Measurements from ENCODE around the gene HMCN1. TPM values are rescaled to one million over a fixed set of nuclear protein-coding genes. Genes with fewer than 3 reads are reported as not detected.

HMCN1 gene
- total and polyA plus RNA-seq, 4 donors, result 10.6 to 20.0 (median 16.8) TPM

GRCh38 chr1:185933580-185933979, 199.4 kb downstream of the HMCN1 start:
- 79% methylated on average over 3 of the region's 4 CpGs for WGBS (ENCODE audit: insufficient coverage)
- Histone ChIP-seq H3K36me3 (ENCODE audit: control insufficient read depth, insufficient read depth, low read length) (no peaks in the 10 kb centered on the region), H3K4me1 (ENCODE audit: control insufficient read depth, insufficient read depth, low read length) (no peaks in the 10 kb centered on the region), H3K4me3 (ENCODE audit: low read depth, low read length) (no peak overlapping the region), H3K27me3 (ENCODE audit: control insufficient read depth, insufficient read depth, low read length) (no peaks in the 10 kb centered on the region), H3K27ac (ENCODE audit: low read depth, low read length) (no peak overlapping the region), H3K9me3 (ENCODE audit: control insufficient read depth, insufficient read depth, low read length) (no peaks in the 10 kb centered on the region)
- DNase-seq (ENCODE audit: low read depth in 4 of 6, low spot score in 6 of 6), result no peak

GRCh38 chr1:185934476-185935189, 200.4 kb downstream of the HMCN1 start:
- H3K27ac ChIP-seq (ENCODE audit: low read depth, low read length), result no peak overlapping the region
- no peaks in the 10 kb centered on the region for H3K27me3 ChIP-seq (ENCODE audit: control insufficient read depth, insufficient read depth, low read length)
- H3K4me3 ChIP-seq (ENCODE audit: low read depth, low read length), result no peak overlapping the region
- WGBS (ENCODE audit: insufficient coverage), result no CpG with 5 or more reads among the region's 5 CpGs
- H3K4me1 ChIP-seq (ENCODE audit: control insufficient read depth, insufficient read depth, low read length), result no peaks in the 10 kb centered on the region
- DNase-seq (ENCODE audit: low read depth in 4 of 6, low spot score in 6 of 6), result no peak
- H3K36me3 ChIP-seq (ENCODE audit: control insufficient read depth, insufficient read depth, low read length), result no peaks in the 10 kb centered on the region
- no peaks in the 10 kb centered on the region for H3K9me3 ChIP-seq (ENCODE audit: control insufficient read depth, insufficient read depth, low read length)

GRCh38 chr1:185935360-185935759, 201.2 kb downstream of the HMCN1 start:
- no peaks in the 10 kb centered on the region for H3K36me3 ChIP-seq (ENCODE audit: control insufficient read depth, insufficient read depth, low read length)
- H3K27me3 ChIP-seq (ENCODE audit: control insufficient read depth, insufficient read depth, low read length), result no peaks in the 10 kb centered on the region
- H3K4me3 ChIP-seq (ENCODE audit: low read depth, low read length), result no peak overlapping the region
- H3K9me3 ChIP-seq (ENCODE audit: control insufficient read depth, insufficient read depth, low read length), result no peaks in the 10 kb centered on the region
- no peak overlapping the region for H3K27ac ChIP-seq (ENCODE audit: low read depth, low read length)
- no peak for DNase-seq (ENCODE audit: low read depth in 4 of 6, low spot score in 6 of 6)
- H3K4me1 ChIP-seq (ENCODE audit: control insufficient read depth, insufficient read depth, low read length), result no peaks in the 10 kb centered on the region

DNA sequence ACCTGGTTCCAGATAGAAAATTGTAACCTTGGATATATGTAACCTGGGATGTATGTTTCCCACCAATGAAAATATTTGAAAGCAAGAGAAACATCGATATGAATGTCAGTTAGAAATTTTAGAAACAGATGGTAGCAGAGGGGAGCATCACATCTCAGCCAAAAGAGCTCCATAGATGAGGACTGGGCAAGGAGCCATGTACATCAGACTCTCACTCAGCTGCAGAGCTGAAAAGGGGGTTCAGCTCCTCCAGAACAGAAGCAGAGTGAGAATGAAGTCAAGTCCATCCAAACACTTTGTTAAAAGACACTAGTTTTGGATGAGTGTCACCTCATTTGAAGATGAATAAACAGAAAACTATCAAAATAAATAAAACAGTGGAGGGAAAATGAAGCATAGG, 202.4 kb downstream of the HMCN1 start:
- Histone ChIP-seq H3K9me3 (ENCODE audit: control insufficient read depth, insufficient read depth, low read length) (no peaks in the 10 kb centered on the region), H3K36me3 (ENCODE audit: control insufficient read depth, insufficient read depth, low read length) (no peaks in the 10 kb centered on the region), H3K27me3 (ENCODE audit: control insufficient read depth, insufficient read depth, low read length) (no peaks in the 10 kb centered on the region), H3K4me3 (ENCODE audit: low read depth, low read length) (no peak overlapping the region), H3K4me1 (ENCODE audit: control insufficient read depth, insufficient read depth, low read length) (no peaks in the 10 kb centered on the region), H3K27ac (ENCODE audit: low read depth, low read length) (no peak overlapping the region)
- 50% methylated on average over 1 of the region's 1 CpG for WGBS (ENCODE audit: insufficient coverage)
- peak in 4 of 6 donors; percentile 11 to 91 (median 46) for DNase-seq (ENCODE audit: low read depth in 4 of 6, low spot score in 6 of 6)

DNA sequence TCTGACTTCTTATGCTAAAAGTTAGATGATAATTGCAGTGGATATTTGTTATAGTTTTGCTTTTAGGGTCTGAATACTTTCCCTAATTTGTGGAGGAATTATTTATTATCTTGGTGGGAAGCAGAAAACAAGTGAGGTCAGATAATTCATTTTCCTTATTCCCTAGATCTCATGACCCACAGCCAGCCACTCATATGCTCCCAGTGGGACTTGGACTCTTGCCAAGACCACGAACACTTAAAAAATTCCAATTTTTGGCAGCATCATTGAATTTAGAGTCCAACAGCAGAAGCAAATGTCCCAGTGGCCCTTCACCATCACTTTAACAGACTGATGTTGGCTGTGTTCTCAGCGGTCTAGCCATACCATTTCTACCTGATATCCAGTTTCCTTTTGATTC, 204.2 kb downstream of the HMCN1 start:
- DNase-seq (ENCODE audit: low read depth in 4 of 6, low spot score in 6 of 6), result no peak
- Histone ChIP-seq H3K9me3 (ENCODE audit: control insufficient read depth, insufficient read depth, low read length) (no peaks in the 10 kb centered on the region), H3K27me3 (ENCODE audit: control insufficient read depth, insufficient read depth, low read length) (no peaks in the 10 kb centered on the region), H3K27ac (ENCODE audit: low read depth, low read length) (no peak overlapping the region), H3K4me1 (ENCODE audit: control insufficient read depth, insufficient read depth, low read length) (no peaks in the 10 kb centered on the region), H3K36me3 (ENCODE audit: control insufficient read depth, insufficient read depth, low read length) (no peaks in the 10 kb centered on the region), H3K4me3 (ENCODE audit: low read depth, low read length) (no peak overlapping the region)
- 68% methylated on average over 2 of the region's 2 CpGs for WGBS (ENCODE audit: insufficient coverage)

DNA sequence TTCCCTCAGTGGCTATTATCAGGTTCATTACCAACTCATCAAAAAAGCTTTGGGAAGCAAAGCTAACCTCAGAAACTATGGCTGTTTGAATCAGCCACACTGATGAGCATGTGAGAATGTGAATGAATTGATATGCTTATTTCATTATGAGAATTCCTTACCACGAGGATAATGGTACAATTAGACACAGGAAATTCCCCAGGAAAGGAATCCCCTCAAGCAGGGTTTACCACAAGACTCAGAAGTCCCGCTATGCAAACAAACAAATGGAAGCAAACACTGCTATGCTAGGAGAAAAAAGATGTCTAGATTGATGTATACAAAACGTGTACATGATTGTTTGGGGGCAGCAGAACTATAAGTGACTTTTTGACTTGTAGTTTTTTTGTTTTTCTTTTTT, 205.0 kb downstream of the HMCN1 start:
- Histone ChIP-seq H3K27me3 (ENCODE audit: control insufficient read depth, insufficient read depth, low read length) (no peaks in the 10 kb centered on the region), H3K36me3 (ENCODE audit: control insufficient read depth, insufficient read depth, low read length) (no peaks in the 10 kb centered on the region), H3K4me1 (ENCODE audit: control insufficient read depth, insufficient read depth, low read length) (no peaks in the 10 kb centered on the region), H3K9me3 (ENCODE audit: control insufficient read depth, insufficient read depth, low read length) (no peaks in the 10 kb centered on the region), H3K4me3 (ENCODE audit: low read depth, low read length) (no peak overlapping the region), H3K27ac (ENCODE audit: low read depth, low read length) (no peak overlapping the region)
- DNase-seq (ENCODE audit: low read depth in 4 of 6, low spot score in 6 of 6), result no peak
- no CpG with 5 or more reads among the region's 3 CpGs for WGBS (ENCODE audit: insufficient coverage)

- Histone ChIP-seq H3K27me3 (ENCODE audit: control insufficient read depth, insufficient read depth, low read length) (no peaks in the 10 kb centered on the region), H3K36me3 (ENCODE audit: control insufficient read depth, insufficient read depth, low read length) (no peaks in the 10 kb centered on the region), H3K9me3 (ENCODE audit: control insufficient read depth, insufficient read depth, low read length) (no peaks in the 10 kb centered on the region), H3K4me3 (ENCODE audit: low read depth, low read length) (no peak overlapping the region), H3K27ac (ENCODE audit: low read depth, low read length) (no peak overlapping the region), H3K4me1 (ENCODE audit: control insufficient read depth, insufficient read depth, low read length) (no peaks in the 10 kb centered on the region)
- 98% methylated on average over 4 of the region's 4 CpGs for WGBS (ENCODE audit: insufficient coverage)
- DNase-seq (ENCODE audit: low read depth in 4 of 6, low spot score in 6 of 6), result no peak
Observed at GRCh38 chr1:185942961-185943360, 208.8 kb downstream of the HMCN1 start.

DNA sequence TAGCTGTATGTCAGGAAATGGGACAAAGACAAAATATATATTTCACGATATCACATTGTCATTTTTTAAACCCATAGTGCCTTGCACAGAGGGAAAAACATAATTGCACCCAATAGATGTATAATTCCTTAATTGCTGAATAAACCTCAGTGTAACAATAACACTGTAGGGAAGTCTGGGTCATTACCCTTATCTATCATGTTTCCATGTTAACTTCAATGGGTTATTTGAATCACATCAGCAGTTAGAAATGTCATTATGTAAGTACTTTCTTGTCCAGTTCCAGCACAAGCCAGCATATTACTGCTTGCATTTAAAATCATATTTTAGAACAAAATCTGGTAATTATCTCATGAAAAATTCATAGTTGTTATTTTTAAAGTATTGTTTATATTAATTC, 222.7 kb downstream of the HMCN1 start:
- no peak overlapping the region for H3K4me3 ChIP-seq (ENCODE audit: low read depth, low read length)
- no peaks in the 10 kb centered on the region for H3K9me3 ChIP-seq (ENCODE audit: control insufficient read depth, insufficient read depth, low read length)
- no peaks in the 10 kb centered on the region for H3K36me3 ChIP-seq (ENCODE audit: control insufficient read depth, insufficient read depth, low read length)
- H3K4me1 ChIP-seq (ENCODE audit: control insufficient read depth, insufficient read depth, low read length), result no peaks in the 10 kb centered on the region
- peak in 1 of 6 donors; percentile 52 for DNase-seq (ENCODE audit: low read depth in 4 of 6, low spot score in 6 of 6)
- no peaks in the 10 kb centered on the region for H3K27me3 ChIP-seq (ENCODE audit: control insufficient read depth, insufficient read depth, low read length)
- H3K27ac ChIP-seq (ENCODE audit: low read depth, low read length), result no peak overlapping the region
- WGBS (ENCODE audit: insufficient coverage), result no CpG with 5 or more reads among the region's 1 CpG

DNA sequence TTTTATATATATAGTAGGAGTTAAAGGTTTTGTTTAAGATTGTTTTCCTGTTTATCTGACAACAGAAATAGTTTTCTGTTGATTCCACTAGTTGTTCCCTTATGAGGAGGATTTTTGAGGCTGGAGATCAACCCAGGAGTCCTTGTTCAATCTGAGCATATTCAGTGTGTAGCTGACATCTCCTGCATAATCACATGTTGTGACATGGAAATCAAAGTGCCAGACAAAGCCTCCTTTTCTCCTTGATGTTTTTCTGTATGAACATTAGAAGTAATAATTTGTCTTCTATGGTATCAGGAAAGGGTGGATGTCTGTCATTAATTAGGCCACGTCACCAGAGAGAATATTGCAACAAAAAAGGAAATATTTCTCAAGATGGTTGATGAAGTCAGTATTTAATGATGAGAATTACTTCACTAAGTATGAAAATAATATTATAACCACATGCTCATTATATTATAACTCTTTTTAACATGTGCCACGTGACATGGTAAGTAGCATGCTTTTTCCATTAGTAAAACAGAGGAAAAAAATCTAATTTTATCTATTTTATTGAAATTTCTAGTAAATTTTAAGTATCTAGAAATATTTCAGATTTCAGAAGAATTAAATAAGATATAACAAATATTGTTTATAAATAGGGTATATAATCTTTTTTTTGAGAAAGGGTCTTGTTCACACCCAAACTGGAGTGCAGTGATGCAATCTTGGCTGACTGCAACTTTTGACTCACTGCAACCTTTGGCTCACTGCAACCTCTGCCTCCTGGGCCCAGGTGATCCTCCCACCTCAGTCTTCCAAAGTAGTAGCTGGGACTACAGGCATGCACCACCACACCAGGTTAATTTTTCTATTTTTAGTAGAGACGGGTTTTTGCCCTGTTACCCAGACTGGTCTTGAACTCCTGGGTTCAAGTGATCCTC, 223.5 kb downstream of the HMCN1 start:
- no peaks in the 10 kb centered on the region for H3K27me3 ChIP-seq (ENCODE audit: control insufficient read depth, insufficient read depth, low read length)
- H3K9me3 ChIP-seq (ENCODE audit: control insufficient read depth, insufficient read depth, low read length), result no peaks in the 10 kb centered on the region
- no peak for DNase-seq (ENCODE audit: low read depth in 4 of 6, low spot score in 6 of 6)
- no peak overlapping the region for H3K27ac ChIP-seq (ENCODE audit: low read depth, low read length)
- H3K4me1 ChIP-seq (ENCODE audit: control insufficient read depth, insufficient read depth, low read length), result no peaks in the 10 kb centered on the region
- H3K36me3 ChIP-seq (ENCODE audit: control insufficient read depth, insufficient read depth, low read length), result no peaks in the 10 kb centered on the region
- H3K4me3 ChIP-seq (ENCODE audit: low read depth, low read length), result no peak overlapping the region
- WGBS (ENCODE audit: insufficient coverage), result no CpG with 5 or more reads among the region's 3 CpGs

Data from spinal cord (tissue), 10 donors.